SK-N-SH treated with all-trans-retinoic acid at 6 μM for 48 hours (cell line): ENCODE measurements around the gene GABBR2.

ENCODE experiments used
- ATAC-seq: fragments of 200-7000 bp; cut with Tn5 transposase; 3 replicates; pipeline ENCODE4 v1.9.1; 2020; ENCODE audit warnings: mild to moderate bottlenecking, moderate library complexity
- ARNTL ChIP-seq: fragments of 450-650 bp; formaldehyde crosslinking; IDR thresholded peaks from 2 replicates; pipeline ENCODE4 v1.5.0; 2020; ENCODE audit warnings: low read depth, mild to moderate bottlenecking, moderate library complexity, borderline replicate concordance
- BACH2 ChIP-seq: fragments of 250-450 bp; sonication (Bioruptor Pico); IDR thresholded peaks from 2 replicates; pipeline ENCODE4 v1.9.0; 2021; ENCODE audit warnings: mild to moderate bottlenecking, borderline replicate concordance
- CREB5 ChIP-seq: fragments of 250-450 bp; sonication (Bioruptor Pico); IDR thresholded peaks from 2 replicates; pipeline ENCODE4 v1.5.1; 2020; ENCODE audit warnings: low read depth, mild to moderate bottlenecking, moderate library complexity
- CSDC2 ChIP-seq: fragments of 250-450 bp; sonication (Bioruptor Pico); IDR thresholded peaks from 2 replicates; pipeline ENCODE4 v1.5.0; 2020; ENCODE audit warnings: mild to moderate bottlenecking, moderate library complexity
- CSRNP3 ChIP-seq: fragments of 250-450 bp; sonication (Bioruptor Pico); IDR thresholded peaks from 2 replicates; pipeline ENCODE4 v1.5.1; 2021; ENCODE audit warnings: mild to moderate bottlenecking, moderate library complexity
- ESRRG ChIP-seq: fragments of 250-450 bp; sonication (Bioruptor Pico); IDR thresholded peaks from 2 replicates; pipeline ENCODE4 v1.6.1; 2021; ENCODE audit warnings: mild to moderate bottlenecking
- GLIS3 ChIP-seq: fragments of 250-450 bp; sonication (Bioruptor Pico); IDR thresholded peaks from 2 replicates; pipeline ENCODE4 v1.5.0; 2020; ENCODE audit warnings: mild to moderate bottlenecking, moderate library complexity
- ISL1 ChIP-seq: fragments of 250-450 bp; sonication (Bioruptor Pico); IDR thresholded peaks from 2 replicates; pipeline ENCODE4 v2.1.2; 2022; ENCODE audit warnings: mild to moderate bottlenecking, moderate library complexity
- PATZ1 ChIP-seq: fragments of 250-450 bp; sonication (Bioruptor Pico); IDR thresholded peaks from 2 replicates; pipeline ENCODE4 v1.8.0; 2020; ENCODE audit warnings: mild to moderate bottlenecking, moderate library complexity, borderline replicate concordance
- POU6F1 ChIP-seq: fragments of 250-450 bp; sonication (Bioruptor Pico); IDR thresholded peaks from 2 replicates; pipeline ENCODE4 v1.8.0; 2021; ENCODE audit warnings: low read depth, mild to moderate bottlenecking, moderate library complexity, borderline replicate concordance
- PPARA ChIP-seq: fragments of 250-450 bp; sonication (Bioruptor Pico); IDR thresholded peaks from 2 replicates; pipeline ENCODE4 v1.5.0; 2020; ENCODE audit warnings: mild to moderate bottlenecking, borderline replicate concordance
- RARB ChIP-seq: fragments of 250-450 bp; sonication (Bioruptor Pico); IDR thresholded peaks from 2 replicates; pipeline ENCODE4 v1.8.0; 2021; ENCODE audit warnings: mild to moderate bottlenecking, moderate library complexity
- SNAI2 ChIP-seq: fragments of 250-450 bp; sonication (Bioruptor Pico); IDR thresholded peaks from 2 replicates; pipeline ENCODE4 v1.5.0; 2020; ENCODE audit warnings: mild to moderate bottlenecking, moderate library complexity
- TCF4 ChIP-seq: fragments of 250-450 bp; sonication (Bioruptor Pico); IDR thresholded peaks from 2 replicates; pipeline ENCODE4 v1.8.0; 2021; ENCODE audit warnings: mild to moderate bottlenecking, moderate library complexity, borderline replicate concordance
- TOX ChIP-seq: fragments of 250-450 bp; sonication (Bioruptor Pico); IDR thresholded peaks from 2 replicates; pipeline ENCODE4 v1.8.0; 2021; ENCODE audit warnings: mild to moderate bottlenecking, moderate library complexity, borderline replicate concordance
- TSHZ2 ChIP-seq: fragments of 250-450 bp; sonication (Bioruptor Pico); IDR thresholded peaks from 2 replicates; pipeline ENCODE4 v1.5.0; 2020; ENCODE audit warnings: mild to moderate bottlenecking, moderate library complexity
- ZC3H10 ChIP-seq: fragments of 250-450 bp; sonication (Bioruptor Pico); IDR thresholded peaks from 2 replicates; pipeline ENCODE4 v1.5.1; 2021; ENCODE audit warnings: mild to moderate bottlenecking, moderate library complexity
- ZFP3 ChIP-seq: fragments of 250-450 bp; sonication (Bioruptor Pico); IDR thresholded peaks from 2 replicates; pipeline ENCODE4 v1.5.0; 2020; ENCODE audit warnings: mild to moderate bottlenecking, moderate library complexity
- ZFP30 ChIP-seq: fragments of 450-650 bp; formaldehyde crosslinking; IDR thresholded peaks from 2 replicates; pipeline ENCODE4 v1.5.0; 2022; ENCODE audit warnings: mild to moderate bottlenecking, moderate library complexity
- ZNF565 ChIP-seq: fragments of 450-650 bp; formaldehyde crosslinking; conservative IDR thresholded peaks from 2 replicates; pipeline ENCODE4 v1.5.0; 2020; ENCODE audit warnings: low read depth, mild to moderate bottlenecking, moderate library complexity
- ZNF70 ChIP-seq: fragments of 450-650 bp; formaldehyde crosslinking; IDR thresholded peaks from 2 replicates; pipeline ENCODE4 v1.5.0; 2020; ENCODE audit warnings: mild to moderate bottlenecking, moderate library complexity
- ZNF8 ChIP-seq: fragments of 450-650 bp; formaldehyde crosslinking; IDR thresholded peaks from 2 replicates; pipeline ENCODE4 v1.5.0; 2020; ENCODE audit warnings: mild to moderate bottlenecking, moderate library complexity

Gene GABBR2

GRCh38 chr9:98432134-98432533 is 276.6 kb downstream of the GABBR2 start:
- TF ChIP-seq BACH2: no peak
- no peak for TF ChIP-seq PATZ1
- no peak for TF ChIP-seq TOX (CRISPR knock-in tag)
- TF ChIP-seq TCF4: no peak
- no peak for TF ChIP-seq PPARA (CRISPR knock-in tag)
- no peak for TF ChIP-seq ZNF8
- TF ChIP-seq CSDC2 (CRISPR knock-in tag): no peak
- no peak for TF ChIP-seq ZFP30 (CRISPR knock-in tag)
- TF ChIP-seq RARB (CRISPR knock-in tag): no peak
- no peak for ATAC-seq

GRCh38 chr9:98430535-98431292 is 278.0 kb downstream of the GABBR2 start:
- no peak for ATAC-seq
- no peak for TF ChIP-seq POU6F1 (CRISPR knock-in tag)
- no peak for TF ChIP-seq GLIS3
- no peak for TF ChIP-seq CSRNP3
- TF ChIP-seq RARB (CRISPR knock-in tag): no peak
- no peak for TF ChIP-seq ZNF565 (CRISPR knock-in tag)
- no peak for TF ChIP-seq CSDC2 (CRISPR knock-in tag)
- TF ChIP-seq PATZ1: no peak
- no peak for TF ChIP-seq ESRRG
- TF ChIP-seq ZFP3 (CRISPR knock-in tag): no peak
- no peak for TF ChIP-seq ARNTL
- no peak for TF ChIP-seq BACH2
- TF ChIP-seq TOX (CRISPR knock-in tag): no peak
- no peak for TF ChIP-seq SNAI2 (CRISPR knock-in tag)
- no peak for TF ChIP-seq TSHZ2 (CRISPR knock-in tag)
- TF ChIP-seq ZNF70: no peak
- no peak for TF ChIP-seq TCF4
- TF ChIP-seq CREB5 (CRISPR knock-in tag): no peak
- no peak for TF ChIP-seq ZFP30 (CRISPR knock-in tag)
- TF ChIP-seq ISL1 (CRISPR knock-in tag): no peak
- no peak for TF ChIP-seq ZC3H10 (CRISPR knock-in tag)
